GM18526 (cell line): ENCODE data around the gene GAS7.

Experiments used
- POLR2A ChIP-seq: IDR thresholded peaks from 3 replicates; pipeline ENCODE4 v1.6.1; 2011; ENCODE audit not compliant: insufficient read length; ENCODE audit errors: extremely low read depth

GAS7 gene

DNA sequence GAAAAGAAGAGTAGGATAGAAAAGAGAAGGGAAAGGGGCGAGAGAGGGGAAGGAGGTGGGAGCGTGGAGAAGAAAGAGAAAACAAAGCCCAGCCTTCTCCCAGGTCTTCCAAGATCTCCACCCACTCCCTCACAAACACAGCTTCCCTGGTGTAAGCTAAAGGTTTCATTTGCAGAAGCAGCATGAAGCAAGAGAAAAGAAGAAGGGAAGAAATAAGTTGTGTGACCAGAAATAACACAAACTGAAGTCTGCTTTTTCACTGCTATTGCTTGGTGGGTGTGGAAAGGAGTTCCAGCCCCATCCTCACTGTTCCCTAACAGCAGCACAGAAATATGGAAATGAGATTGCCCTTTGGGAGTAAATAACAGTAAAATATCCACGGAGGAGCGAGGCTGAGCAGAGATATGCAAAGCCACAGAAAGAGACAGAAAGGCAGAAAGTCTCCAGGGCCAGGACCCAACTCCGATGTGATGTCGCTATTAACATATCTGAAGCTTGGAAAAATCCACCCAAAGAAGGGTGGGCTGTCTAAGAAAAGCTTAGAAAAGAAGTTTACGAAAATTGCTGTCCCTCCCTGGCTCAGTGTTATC lies 10.3 kb upstream of the GAS7 start:
- TF ChIP-seq POLR2A: no peak

DNA sequence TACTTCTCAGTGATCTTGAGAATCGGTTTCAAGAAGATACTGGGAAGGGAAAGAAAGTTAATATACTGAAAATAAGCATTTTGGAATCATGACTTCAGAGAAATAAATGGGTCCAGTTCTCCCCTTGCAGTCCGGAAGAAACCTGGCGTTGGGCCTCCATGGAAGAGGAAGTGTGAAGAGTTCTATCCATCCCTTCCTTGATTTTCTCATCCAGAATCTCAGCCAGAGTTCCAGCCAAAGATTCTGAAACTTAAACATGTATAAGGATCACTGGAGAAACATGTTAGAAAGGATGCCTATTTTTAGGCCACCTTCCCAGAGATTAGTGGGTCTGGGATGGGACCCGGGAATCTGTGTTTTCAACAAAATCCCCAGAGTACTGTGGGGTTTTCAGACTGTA lies 8.7 kb upstream of the GAS7 start:
- no peak for TF ChIP-seq POLR2A

GRCh38 chr17:10205549-10206185 lies 7.3 kb upstream of the GAS7 start:
- no peak for TF ChIP-seq POLR2A

- TF ChIP-seq POLR2A: no peak
Measured at GRCh38 chr17:10201680-10202079, 3.3 kb upstream of the GAS7 start.

- TF ChIP-seq POLR2A: no peak
Measured at GRCh38 chr17:10200645-10201044, 2.2 kb upstream of the GAS7 start.

GRCh38 chr17:10200016-10200415 lies 1.6 kb upstream of the GAS7 start:
- no peak for TF ChIP-seq POLR2A

- TF ChIP-seq POLR2A: no peak
Measured at GRCh38 chr17:10197721-10198508, 491 bp downstream of the GAS7 start.

- no peak for TF ChIP-seq POLR2A
Measured at GRCh38 chr17:10197362-10197720, 1.1 kb downstream of the GAS7 start.

DNA sequence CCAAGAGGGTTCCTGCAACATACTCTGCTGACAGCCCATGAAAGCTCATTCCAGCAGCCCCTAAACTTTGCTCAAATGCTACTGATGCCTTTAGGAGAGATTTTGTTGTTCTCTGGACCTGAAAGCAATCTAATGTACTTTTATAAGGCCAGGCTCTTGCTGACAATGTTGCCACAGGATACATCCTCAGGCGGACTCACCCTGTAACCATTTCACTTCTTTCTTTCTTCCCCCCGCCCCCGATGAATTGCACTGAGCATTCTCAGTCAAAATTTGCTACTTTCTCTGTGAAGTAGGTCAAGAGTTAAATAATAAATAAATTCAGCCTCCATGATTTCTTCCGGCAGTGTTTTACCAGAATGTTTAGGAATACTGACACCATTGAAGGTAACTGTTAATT lies 1.5 kb downstream of the GAS7 start:
- no peak for TF ChIP-seq POLR2A

- no peak for TF ChIP-seq POLR2A
Measured at GRCh38 chr17:10196384-10196895, 2.0 kb downstream of the GAS7 start.

DNA sequence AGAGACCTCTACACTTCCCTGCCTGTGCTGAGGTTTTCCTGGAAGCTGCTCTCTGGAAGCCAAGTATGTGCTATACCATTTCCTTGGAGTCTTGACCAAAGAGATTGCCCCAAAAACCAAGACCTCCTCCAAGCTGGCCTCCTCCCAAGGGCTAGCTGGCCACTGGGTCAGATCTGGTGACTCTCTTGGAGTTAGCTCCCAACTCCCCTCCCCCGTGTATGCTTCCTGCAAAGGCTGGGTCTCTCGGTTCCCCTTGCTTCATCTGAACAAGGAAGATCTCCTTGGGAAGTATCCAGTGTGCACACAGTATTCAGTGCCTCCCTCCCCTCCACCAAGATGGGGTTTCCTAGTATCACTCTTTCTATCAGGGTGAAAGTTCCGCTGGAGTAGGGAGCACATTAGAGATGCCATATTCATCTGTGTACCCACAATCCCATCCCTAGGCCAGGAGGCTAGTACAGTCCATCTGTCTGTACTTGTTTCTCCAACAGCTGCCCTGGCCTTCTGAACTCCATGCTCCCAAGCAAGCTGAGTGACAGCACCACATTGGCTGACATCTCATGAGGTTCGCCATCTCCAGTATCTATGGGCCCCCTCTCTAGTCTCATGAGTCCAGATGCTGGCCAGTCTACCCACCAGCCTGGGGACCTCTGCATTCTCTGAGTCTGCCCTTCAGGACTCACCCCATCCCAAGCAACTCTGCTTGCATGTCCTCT lies 3.2 kb downstream of the GAS7 start:
- no peak for TF ChIP-seq POLR2A

- TF ChIP-seq POLR2A: no peak
Measured at GRCh38 chr17:10193632-10194031, 4.8 kb downstream of the GAS7 start.

- no peak for TF ChIP-seq POLR2A
Measured at GRCh38 chr17:10192972-10193371, 5.4 kb downstream of the GAS7 start.

- TF ChIP-seq POLR2A: no peak
Measured at GRCh38 chr17:10192461-10192860, 5.9 kb downstream of the GAS7 start.

- no peak for TF ChIP-seq POLR2A
Measured at GRCh38 chr17:10187456-10187855, 10.9 kb downstream of the GAS7 start.
